ENCODE measurements around the gene NUP54. TPM values are rescaled to one million over a fixed set of nuclear protein-coding genes. Genes with fewer than 3 reads are reported as not detected.

Gene NUP54
- polyA plus RNA-seq (2011; rRNA removed): 34.0 and 43.2 TPM in 2 replicates
- 13.0 and 13.3 TPM in 2 replicates for polyA plus RNA-seq (2012; cell fraction: cytosol; rRNA removed)
- polyA plus RNA-seq (2012; cell fraction: nucleus; rRNA removed): 11.1 and 12.7 TPM in 2 replicates
- polyA plus RNA-seq (2017; fragmentation: RNase III; extraction: RNeasy Plus Mini Kit Qiagen cat#74134 plus additional on column Dnase treatment): 32.1 to 38.3 TPM (median 35.6 TPM) in 3 replicates
- polyA minus RNA-seq (2011; rRNA and poly(A)+ RNA removed): 35.4 and 41.1 TPM in 2 replicates

- H3K4me3 ChIP-seq: peak within 1 kb of the TSS; percentile 71
- POLR2A ChIA-PET: interaction anchor here (1.4 to 1.5 kb wide), 2 partner anchors 158 kb away, joined by 4 to 8 read pairs; partner anchors contain the start of genes SDAD1 and STBD1
- H3K9me3 ChIP-seq: no peaks in the 10 kb centered on the region
- under 1% methylated on average over 17 of the region's 47 CpGs for WGBS (ENCODE audit: missing lambda C conversion rate)
- peak within 1 kb of the TSS; percentile 78 for H3K4me2 ChIP-seq
- peak within 1 kb of the TSS; percentile 97 for H3K27ac ChIP-seq
- peak; percentile 96 to 98 for ATAC-seq
- FAIRE-seq: no peak
- CTCF ChIA-PET: no interaction called here
- peak; percentile 85 to 94 for DNase-seq (ENCODE audit: low read depth in 1 of 2, low spot score in 1 of 2)
- H3K4me1 ChIP-seq: peaks cover 20% of the 10 kb centered on the region; the same call in 2 of the 3 replicates
- TF ChIP-seq EP300 (IDR thresholded peaks at IDR 0.05): no peak
- no peak for TF ChIP-seq ELK1 (IDR thresholded peaks at IDR 0.05; ENCODE audit: low read depth, low read length)
- TF ChIP-seq NPAS2 (CRISPR knock-in tag; IDR thresholded peaks at IDR 0.05; ENCODE audit: borderline replicate concordance): no peak
- peak; percentile 42; the same call in 1 of the 2 replicates for TF ChIP-seq HMGXB4 (CRISPR knock-in tag; IDR thresholded peaks at IDR 0.05; ENCODE audit: borderline replicate concordance)
- peak; percentile 92 for TF ChIP-seq MAX (IDR thresholded peaks at IDR 0.05)
- peak; percentile 88 for TF ChIP-seq KDM5A (IDR thresholded peaks at IDR 0.05)
- no peak for TF ChIP-seq KDM1A (IDR thresholded peaks at IDR 0.05; ENCODE audit: low read depth)
- TF ChIP-seq TP53 (CRISPR knock-in tag; IDR thresholded peaks at IDR 0.05): no peak
- TF ChIP-seq MAZ (IDR thresholded peaks at IDR 0.05; ENCODE audit: borderline replicate concordance, low read depth, low read length): peak; percentile 86; the same call in 1 of the 2 replicates
- TF ChIP-seq CTCF (IDR thresholded peaks at IDR 0.05): no peak
- TF ChIP-seq E2F6 (IDR thresholded peaks at IDR 0.05; ENCODE audit: borderline replicate concordance, low read depth): peak; percentile 74
- no peak for TF ChIP-seq EHF (CRISPR knock-in tag; IDR thresholded peaks at IDR 0.05)
- peak; percentile 74 for TF ChIP-seq MAFK (IDR thresholded peaks at IDR 0.05; ENCODE audit: partially characterized antibody)
- TF ChIP-seq MYC (IDR thresholded peaks at IDR 0.05; ENCODE audit: borderline replicate concordance, low read length): 0 out of 2 replicates have a peak, but pooled peaks have one; percentile 50
- peak; percentile 35; the same call in 1 of the 2 replicates for TF ChIP-seq PBX3 (IDR thresholded peaks at IDR 0.05)
- no peak for TF ChIP-seq HES2 (IDR thresholded peaks at IDR 0.05)
- TF ChIP-seq PHF8 (IDR thresholded peaks at IDR 0.05; ENCODE audit: borderline replicate concordance, low read depth): peak; percentile 73; the same call in 1 of the 2 replicates
- no peak for TF ChIP-seq RCOR1 (IDR thresholded peaks at IDR 0.05; ENCODE audit: low read depth, low read length)
- peak; percentile 70 for TF ChIP-seq POLR2A (IDR thresholded peaks at IDR 0.05; ENCODE audit: low read length)
- no peak for TF ChIP-seq GATA3 (IDR thresholded peaks at IDR 0.05; ENCODE audit: borderline replicate concordance)
- peak; percentile 55 to 86; a peak in 3 of 5 replicates for TF ChIP-seq JUN (IDR thresholded peaks at IDR 0.05)
- peak; percentile 49; the same call in 2 of the 3 replicates for TF ChIP-seq BCL3 (IDR thresholded peaks at IDR 0.05)
Measured at GRCh38 chr4:76148142-76148865, at the start of gene NUP54. Gene NUP54, minus strand, starts transcription at chr4:76148397. Its CDS starts 23 bp downstream, at chr4:76148374.

Data from A549 (cell line).